NCI-H2107 treated with DMSO at 0.1 percent for 48 hours (cell line): ENCODE results near the gene PEBP1.
"Not testable (repeated sequence)": the region's sequence is repeated elsewhere in the genome, so short reads cannot be mapped to it uniquely, and the experiment has no call there.

Experiments used
- DNase-seq: peaks from one replicate; lab custom pipeline; 2025; ENCODE audit not compliant: unreplicated experiment; lab: John Stamatoyannopoulos, UW

Gene PEBP1

DNA sequence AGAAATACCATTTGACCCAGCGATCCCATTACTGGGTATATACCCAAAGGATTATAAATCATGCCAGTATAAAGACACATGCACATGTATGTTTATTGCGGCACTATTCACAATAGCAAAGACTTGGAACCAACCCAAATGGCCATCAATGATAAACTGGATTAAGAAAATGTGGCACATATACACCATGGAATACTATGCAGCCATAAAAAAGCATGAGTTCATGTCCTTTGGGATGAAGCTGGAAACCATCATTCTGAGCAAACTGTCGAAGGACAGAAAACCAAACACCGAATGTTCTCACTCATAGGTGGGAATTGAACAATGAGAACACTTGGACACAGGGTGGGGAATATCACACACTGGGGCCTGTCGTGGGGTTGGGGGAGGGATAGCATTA, 6.5 kb upstream of the PEBP1 start:
- not testable (repeated sequence) for DNase-seq

DNA sequence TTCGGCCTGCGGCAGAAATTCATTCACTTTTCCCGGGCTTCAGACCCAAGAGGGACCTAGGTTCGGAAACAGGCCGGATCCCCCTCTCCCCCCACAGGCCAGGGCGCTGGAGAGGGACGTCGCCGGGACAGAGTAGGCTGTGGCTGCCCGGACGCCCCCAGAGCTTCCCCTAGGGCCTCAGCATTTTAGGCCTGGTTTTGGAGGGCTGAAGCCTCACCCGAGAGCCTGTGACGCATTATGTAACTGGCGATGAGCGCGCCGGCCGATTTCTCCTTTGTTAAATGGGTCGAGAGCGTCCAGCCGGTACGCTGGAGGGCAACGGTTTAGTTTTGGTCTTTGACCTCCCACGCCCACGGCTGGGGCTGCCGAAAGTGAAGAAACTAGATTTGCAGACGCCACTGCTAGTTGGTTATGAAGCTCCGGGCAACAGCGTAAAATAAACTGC, 657 bp downstream of the PEBP1 start:
- no peak for DNase-seq

DNA sequence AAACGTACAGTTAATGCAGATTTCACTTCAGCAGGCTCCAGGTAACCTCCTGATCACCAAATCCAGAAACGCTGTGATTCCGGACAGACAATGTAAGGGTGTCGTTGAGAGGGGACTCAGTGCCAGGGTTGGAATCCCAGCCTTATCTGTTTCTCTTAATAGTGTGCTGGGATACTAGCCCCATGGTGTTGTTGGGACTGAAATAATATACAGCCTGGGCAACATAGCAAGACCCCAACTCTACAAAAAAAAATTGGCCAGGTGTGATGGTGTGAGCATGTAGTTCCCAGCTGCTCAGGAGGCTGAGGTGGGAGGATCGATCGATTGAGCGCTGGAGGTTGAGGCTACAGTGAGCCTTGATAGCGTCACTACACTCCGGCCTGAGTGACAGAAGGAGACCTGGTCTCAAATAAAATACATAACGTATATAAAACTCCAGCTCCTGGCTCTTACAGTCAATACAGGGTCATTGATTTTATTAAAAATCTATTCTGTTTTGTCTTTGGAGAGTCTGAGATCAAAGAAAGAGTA, 1.3 kb downstream of the PEBP1 start:
- DNase-seq: no peak

DNA sequence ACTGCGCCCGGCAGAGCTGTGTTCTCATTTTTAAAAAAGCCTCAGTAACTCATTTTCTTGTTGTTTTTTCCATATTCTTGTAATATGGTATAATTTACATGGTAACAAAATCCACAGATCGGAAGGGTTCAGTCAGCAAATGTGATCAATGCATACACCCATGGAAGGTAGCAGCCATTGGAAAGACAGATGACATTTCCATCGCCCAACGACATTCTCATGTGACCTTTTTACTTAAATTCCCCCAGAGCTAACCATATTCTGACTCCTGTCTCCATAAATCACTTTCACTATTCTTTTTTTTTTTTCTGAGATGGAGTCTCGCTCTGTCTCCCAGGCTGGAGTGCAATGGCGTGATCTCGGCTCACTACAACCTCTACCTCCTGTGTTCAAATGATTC, 4.9 kb downstream of the PEBP1 start:
- DNase-seq: no peak

DNA sequence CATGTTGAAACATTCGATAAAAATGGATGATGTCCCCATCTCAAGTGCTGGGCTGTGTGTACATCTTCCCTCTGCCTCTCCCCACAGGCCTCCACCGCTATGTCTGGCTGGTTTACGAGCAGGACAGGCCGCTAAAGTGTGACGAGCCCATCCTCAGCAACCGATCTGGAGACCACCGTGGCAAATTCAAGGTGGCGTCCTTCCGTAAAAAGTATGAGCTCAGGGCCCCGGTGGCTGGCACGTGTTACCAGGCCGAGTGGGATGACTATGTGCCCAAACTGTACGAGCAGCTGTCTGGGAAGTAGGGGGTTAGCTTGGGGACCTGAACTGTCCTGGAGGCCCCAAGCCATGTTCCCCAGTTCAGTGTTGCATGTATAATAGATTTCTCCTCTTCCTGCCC, 8.6 kb downstream of the PEBP1 start:
- DNase-seq: no peak

DNA sequence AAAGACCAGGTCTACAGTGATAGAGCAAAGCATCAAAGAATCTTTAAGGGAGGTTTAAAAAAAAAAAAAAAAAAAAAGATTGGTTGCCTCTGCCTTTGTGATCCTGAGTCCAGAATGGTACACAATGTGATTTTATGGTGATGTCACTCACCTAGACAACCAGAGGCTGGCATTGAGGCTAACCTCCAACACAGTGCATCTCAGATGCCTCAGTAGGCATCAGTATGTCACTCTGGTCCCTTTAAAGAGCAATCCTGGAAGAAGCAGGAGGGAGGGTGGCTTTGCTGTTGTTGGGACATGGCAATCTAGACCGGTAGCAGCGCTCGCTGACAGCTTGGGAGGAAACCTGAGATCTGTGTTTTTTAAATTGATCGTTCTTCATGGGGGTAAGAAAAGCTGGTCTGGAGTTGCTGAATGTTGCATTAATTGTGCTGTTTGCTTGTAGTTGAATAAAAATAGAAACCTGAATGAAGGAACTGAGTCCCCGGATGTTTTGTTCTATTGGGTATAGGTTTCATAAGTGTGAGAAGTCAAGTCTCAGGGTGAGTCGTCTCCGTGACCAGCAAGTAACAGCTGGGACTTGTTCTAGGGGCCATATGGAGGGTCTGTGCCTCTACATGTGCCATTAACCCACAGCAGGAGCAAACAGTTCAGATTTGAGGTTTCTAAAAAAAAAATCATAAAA, 9.3 kb downstream of the PEBP1 start:
- DNase-seq: no peak

DNA sequence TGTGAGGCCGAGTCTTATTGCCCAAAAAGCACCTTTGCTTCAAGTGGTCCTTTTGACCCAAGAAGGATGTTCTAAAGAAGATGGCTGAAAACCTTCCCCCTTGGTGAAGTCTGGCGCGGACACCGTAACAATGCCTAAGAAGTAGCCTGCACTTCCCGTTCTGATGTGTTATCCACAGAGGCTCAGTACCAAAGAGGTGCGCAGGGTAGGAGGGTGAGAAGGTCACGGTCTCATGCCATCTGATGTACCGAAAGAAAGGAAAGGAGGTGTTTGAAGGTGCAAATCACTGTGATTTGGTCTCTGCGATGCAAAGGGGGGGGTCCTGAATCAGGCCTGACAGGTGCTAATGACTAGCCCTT, 9.9 kb downstream of the PEBP1 start:
- no peak for DNase-seq

DNA sequence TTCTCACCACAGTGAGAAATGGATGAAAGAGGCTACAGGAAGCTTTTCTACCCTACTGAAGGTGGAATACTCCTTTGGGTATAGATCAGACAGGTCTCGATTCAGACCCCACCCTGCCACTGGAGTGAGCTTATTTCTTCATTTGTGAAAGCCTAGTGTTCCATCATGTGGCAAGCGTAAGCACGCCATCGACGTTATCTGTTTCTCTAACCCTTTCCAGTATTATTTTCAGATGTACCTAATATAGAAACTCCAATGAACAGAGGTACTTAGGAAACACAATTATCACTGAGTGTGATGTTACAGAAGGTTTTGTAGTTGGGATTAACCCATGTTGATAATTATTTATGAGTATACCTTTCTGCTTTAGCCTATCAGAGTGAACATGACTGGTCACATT, 12.4 kb downstream of the PEBP1 start:
- DNase-seq: no peak

DNA sequence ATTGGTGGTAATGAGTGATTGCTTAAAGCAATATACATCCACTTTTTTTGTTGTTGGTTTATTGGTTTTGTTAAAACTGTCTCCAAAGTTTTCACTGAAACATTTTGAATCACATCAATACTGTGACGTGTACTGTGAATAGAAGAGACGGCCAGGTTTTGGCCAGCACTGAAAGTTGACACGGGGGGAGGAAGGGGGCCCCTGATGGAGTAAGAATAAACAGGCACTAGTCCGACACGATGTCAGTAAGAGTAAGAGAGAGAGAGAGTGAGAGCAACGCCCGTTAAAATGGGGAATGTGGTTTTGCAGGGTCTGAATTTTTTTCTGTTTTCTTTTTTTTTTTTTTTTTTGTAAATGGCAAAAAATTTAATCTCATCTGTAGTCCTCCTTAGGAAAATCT, 14.7 kb downstream of the PEBP1 start:
- no peak for DNase-seq

DNA sequence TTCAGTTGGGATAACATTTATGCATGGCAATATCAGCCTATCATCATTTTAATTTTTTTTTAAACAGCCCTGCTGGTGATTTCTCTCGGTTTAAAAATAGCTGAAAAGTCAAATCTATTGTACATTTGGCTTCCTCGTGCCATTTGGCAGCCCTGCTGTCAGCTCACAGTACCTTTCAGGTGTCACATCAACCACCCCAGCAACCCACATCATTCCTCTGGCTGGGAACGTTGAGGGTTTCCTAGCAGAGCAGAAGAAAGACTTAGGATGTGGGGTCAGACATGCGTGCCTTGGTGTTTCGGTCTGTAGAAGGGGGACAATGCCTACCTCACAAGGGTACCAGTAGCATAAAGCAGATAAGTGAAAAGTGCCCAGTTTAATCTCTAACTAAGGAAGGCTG, 15.8 kb downstream of the PEBP1 start:
- DNase-seq: no peak

DNA sequence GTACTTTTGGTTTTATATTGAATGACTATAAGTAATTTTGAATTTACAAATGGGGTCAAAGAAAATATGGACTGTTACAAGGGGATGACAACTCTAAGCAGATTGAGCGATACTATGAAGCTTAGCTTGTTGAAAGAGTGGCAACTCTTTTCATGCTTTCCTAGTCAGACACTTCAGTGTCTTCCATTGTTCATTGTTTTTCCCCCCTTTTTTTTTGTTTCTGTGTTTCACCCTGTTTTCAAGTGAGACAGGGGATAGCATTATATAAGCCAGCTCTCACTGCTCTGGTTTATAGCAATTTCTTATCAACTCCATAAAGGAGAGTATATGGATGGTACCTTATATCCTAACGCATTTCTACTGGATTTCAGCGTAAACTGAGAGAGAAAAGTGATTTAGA, 24.6 kb downstream of the PEBP1 start:
- no peak for DNase-seq

DNA sequence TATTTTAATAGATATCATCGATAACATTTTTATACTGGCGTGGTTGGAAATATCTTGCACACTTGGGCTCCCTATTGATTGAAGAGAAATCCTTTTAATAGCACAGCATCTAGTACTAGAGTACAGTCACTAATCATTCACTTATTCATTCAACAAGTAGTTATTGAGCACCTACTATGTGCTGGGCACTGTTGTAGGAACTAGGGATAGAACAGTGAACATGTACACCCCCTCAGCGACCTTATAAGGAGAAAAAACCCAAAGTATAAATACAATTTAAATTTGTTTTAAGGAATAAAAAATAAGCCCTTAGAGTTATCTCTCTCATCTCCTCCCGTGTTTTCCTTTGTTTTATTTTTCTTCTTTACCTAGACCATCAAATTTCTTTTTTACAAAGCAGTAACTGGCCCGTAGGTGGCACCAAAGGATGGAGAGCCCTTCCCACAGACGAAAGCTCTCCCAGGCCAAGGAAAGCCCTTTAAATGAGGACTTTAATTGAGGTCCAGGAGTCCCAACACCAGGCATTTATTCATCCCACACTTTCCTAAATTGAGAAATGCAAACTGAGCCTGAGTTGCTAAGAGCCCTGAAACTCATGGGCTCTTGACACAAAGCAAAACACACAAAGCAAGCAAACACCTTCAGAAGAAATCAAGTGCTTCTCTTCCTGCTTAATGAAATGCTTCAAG, 29.0 kb downstream of the PEBP1 start:
- peak; percentile 49 for DNase-seq

DNA sequence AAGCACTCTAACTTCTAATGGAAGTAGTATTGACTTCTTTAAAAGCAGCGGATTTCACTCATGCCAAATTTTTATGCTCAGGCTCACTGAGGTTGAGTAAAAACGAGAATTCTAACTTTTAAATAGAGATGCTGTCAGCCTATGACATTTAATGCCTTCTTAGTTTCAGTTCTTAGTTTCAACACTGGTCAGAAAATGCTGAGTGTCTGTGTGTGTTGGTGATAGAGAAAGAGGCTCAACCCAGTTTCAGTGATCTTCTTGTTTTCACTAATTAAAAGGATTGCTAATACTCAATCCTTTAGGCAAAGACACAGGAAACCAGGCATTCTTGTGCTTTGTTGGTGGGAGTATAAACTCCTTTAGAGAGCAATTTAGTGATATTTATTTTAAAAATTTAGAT, 31.0 kb downstream of the PEBP1 start:
- no peak for DNase-seq

DNA sequence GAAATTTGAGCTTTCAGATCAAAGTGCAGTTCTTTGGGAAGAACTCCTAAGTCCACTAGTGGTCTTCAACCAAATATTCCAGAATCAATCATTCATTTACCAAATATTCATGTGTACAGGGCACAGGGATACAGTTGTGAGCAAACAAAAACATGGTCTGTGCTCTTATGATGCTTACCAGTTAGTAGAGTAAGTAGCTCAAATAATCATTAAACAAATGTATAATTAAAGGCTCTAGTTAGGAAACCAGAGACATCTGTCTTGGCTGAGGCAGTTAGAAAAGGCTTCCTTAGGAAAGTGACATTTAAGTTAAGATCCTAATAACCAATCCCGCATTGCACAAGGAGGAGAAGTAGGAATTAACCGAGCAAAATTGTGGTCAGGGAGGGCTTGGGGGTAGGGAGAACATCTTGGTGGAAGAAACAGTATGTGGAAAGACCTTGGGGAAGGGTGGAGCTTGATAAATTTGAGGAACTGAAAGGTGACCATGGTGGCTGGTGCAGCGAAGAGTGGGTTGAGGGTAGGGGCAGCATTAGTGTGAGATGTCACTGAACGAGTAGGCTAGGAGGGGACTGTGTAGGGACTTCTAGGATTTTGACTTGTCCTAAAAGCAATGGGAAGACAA, 40.0 kb downstream of the PEBP1 start:
- no peak for DNase-seq

DNA sequence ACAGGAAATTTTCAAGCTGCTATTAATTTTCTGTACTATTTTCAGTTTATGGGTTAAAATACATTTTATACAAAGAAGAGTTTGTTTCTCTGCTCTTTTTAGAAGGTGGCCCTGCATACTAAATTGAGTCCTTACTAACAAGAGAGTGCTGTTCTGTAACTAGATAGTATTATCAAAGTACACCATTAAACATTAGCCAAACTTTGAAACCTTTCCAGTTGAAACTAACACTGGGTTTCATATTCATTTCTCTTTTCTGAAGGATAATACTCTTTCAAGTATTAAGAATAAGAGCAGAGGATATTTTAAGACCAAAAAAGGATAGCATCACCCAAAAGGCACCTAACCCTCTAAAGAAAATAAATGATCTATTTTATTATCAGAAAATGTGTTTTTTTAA, 47.2 kb downstream of the PEBP1 start:
- no peak for DNase-seq

DNA sequence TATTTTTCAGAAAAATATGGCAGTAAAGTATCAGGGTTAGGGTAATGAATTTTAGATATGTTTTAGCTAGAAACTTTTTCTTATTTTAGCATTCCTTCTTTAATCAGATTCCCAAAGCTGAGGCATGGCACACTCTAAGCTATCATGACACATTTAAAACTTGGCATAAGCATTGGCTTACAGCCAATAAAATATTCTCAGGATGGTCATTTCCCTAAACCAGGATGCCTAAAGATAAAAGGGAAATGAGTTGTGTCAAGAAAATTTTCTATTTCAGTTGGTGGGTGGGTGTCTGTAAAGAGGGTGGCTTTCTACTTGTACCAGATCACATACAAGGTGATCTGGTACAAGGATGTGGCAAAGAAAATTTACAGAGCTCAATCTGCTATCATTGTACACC, 47.8 kb downstream of the PEBP1 start:
- DNase-seq: no peak

DNA sequence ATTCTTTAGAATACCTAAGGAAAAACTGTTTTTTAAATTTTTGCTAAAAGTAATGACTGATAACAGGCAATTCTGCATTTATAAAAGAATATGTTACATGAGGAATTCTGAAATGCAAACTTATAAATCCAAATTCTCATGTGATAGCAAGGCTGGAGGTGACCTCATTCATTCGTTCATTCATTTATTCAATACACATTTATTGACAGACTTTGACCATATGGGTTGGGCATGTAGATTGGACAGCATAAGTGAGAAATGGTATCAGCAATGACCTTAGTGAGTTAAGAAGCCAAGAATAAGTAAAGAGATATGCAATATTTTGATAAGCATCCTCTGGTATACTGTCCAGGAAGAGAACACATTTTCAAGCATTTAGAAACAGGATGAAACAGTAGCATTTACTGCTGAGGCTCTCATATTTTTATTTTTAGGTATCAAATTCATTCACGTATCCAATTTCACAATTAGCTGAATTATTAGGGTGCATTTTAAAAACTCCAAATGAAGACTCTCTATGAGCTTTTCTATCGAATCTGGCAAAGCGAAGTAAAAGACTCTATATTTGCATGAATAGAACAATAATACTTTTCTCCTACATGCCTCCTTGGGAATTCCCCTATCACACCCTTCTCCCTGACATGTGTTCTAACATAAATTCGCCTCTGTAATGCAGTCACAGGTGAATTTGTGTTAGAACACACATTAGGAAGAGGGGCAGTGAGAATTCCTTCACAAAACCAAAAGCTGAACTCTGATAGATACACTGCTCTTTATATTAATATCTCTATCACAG, 49.9 kb downstream of the PEBP1 start:
- DNase-seq: no peak

DNA sequence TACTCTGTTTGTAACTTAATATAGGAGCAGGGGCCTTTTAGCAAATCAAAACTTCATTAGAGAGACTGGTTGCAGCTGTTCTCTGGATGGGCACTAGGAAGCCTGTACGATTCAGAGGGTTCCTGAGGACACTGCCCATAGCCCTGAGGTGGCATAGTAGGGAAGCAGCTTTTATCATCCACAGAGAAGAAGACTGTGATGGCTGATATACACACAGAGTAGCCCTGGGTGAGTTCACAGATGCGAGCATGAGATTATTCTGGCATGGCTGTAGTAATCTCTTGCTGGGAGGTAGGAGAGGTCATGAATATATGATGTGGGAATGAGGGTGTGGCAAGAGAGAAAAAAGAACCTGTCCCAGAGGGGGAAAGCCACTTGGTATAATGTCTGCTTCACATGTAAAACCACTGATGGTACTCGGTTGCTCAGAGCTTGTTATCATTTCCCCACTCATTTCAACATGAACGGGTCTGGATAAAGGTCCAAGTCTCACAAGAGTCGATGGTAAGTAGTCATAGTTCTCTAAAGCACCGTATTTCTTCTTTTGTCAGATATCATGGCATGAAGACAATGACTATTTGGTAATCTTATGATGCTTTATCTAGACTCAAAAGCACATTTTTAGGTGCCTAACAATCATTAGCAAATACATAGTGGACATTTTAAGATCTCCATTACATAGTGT, 52.0 kb downstream of the PEBP1 start:
- DNase-seq: peak; percentile 46

DNA sequence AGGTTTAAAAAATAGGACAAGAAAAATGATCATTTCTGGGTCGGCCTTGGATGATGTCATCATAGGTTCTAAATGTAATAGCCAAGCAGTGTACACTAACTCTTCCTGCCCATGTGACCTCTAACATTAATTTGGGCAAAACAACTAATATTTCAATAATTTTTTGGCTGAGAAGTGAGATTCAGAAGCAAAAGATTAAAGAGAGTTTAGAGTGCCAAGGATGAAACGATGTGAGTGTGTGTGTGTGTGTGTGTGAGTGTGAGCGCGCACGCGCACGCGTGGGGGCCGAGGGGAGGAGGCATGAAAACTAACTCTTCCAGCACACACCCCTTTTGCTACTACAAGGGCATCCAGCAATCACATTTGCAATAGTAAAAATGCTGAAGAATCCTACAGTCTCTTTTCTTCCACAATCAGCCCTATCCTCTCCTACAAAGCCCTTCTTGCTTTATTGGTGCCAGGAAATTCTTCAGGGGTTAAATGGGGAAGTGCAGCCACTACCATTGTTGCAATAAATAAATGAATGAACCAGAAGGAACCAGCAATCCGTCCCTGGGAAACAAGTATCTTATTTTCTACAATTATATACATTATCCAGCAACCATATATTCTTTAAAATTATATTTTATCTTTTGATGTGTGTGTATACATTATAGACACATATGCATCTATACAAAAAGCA, 52.9 kb downstream of the PEBP1 start:
- DNase-seq: peak; percentile 45

DNA sequence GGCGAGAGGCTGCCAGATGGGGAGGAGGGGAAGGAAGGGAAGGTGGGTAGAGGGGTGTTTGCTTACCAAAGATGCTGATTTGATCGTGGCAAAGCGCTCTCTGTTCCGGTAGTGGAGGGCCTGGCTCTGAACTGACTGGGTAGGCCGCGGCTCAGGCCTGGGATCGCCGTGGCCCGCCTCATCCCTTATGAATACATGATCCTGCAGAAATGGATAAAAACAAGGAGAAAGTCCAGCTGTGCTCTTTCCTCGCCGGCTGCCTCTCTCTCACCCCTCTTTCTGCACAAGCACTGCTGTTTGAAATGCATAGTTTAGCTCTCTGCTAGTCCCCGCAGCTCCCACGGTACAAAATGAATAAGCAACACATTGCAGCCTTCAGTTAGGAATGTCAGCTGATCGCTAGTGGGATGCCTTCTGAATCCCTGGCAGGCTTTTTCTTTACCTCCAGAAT, 53.8 kb downstream of the PEBP1 start:
- peak; percentile 84 for DNase-seq
